Esophagus muscularis mucosa (tissue), 4 donors: ENCODE data around the gene ABCA1. TPM values are rescaled to one million over a fixed set of nuclear protein-coding genes. Genes with fewer than 3 reads are reported as not detected.
A peak's percentile ranks its signal among the peaks of the same experiment; 100 is the strongest.
"Not testable (repeated sequence)": the region's sequence is repeated elsewhere in the genome, so short reads cannot be mapped to it uniquely, and the experiment has no call there.

ENCODE experiments used
- DNase-seq: peaks from one replicate; pipeline ENCODE4 v3.0.0-alpha.2; 2017; ENCODE audit errors: extremely low spot score
- H3K27ac ChIP-seq, 4 donors: fragments of 200-600 bp; sonication (generic); replicated peaks in 1 of 4; 1 replicate in 3 of 4; 2 replicates in 1 of 4; pipeline ENCODE4 v1.5.1; 2016 to 2019; ENCODE audit warnings: mild to moderate bottlenecking in 1 of 4
- H3K27me3 ChIP-seq, 4 donors: fragments of 200-600 bp; sonication (generic); one replicate each; pipeline versions ENCODE4 v1.5.1 to v1.6.0; 2016 to 2019
- H3K36me3 ChIP-seq, 4 donors: fragments of 200-600 bp; sonication (generic); one replicate each; pipeline ENCODE4 v1.5.1; 2016 to 2019
- H3K4me1 ChIP-seq, 4 donors: fragments of 200-600 bp; sonication (generic); one replicate each; pipeline ENCODE4 v1.5.1; 2016 to 2019
- H3K4me3 ChIP-seq, 4 donors: fragments of 200-600 bp; sonication (generic); 1 replicate in 2 of 4; 2 replicates in 2 of 4; pipeline ENCODE4 v1.5.1; 2016 to 2019; ENCODE audit warnings: mild to moderate bottlenecking in 4 of 4, moderate library complexity in 1 of 4
- H3K9me3 ChIP-seq, 4 donors: fragments of 200-600 bp; sonication (generic); 1 replicate in 3 of 4; 2 replicates in 1 of 4; pipeline ENCODE4 v1.5.1; 2016 to 2019
- EP300 ChIP-seq: sonication (generic); formaldehyde crosslinking; IDR thresholded peaks from one replicate; pipeline ENCODE4 v1.6.1; 2017; ENCODE audit warnings: antibody characterized with exemption
- POLR2A ChIP-seq: fragments of 450-650 bp; IDR thresholded peaks from one replicate; pipeline ENCODE4 v1.6.1; 2017; ENCODE audit warnings: antibody characterized with exemption, moderate library complexity, mild to moderate bottlenecking, low read depth
- POLR2AphosphoS5 ChIP-seq, 2 donors: sonication (generic); formaldehyde crosslinking; IDR thresholded peaks; one replicate each; pipeline ENCODE4 v1.6.1; 2017; ENCODE audit warnings: antibody characterized with exemption in 2 of 2
- WGBS: methylation state at CpG from one replicate; pipeline ENCODE4 v1.1.5; 2018; 5-methylcytosine and 5-hydroxymethylcytosine counted together
- intact Hi-C: fragments of 100-400 bp; cut with DNase I; formaldehyde crosslinking; loops from one replicate; pipeline ENCODE4 v1.15.1; 2023
- total RNA-seq, 4 donors: library from RNA; depleted of rRNA; stranded (reverse); fragments of >200 nt; gene quantifications; one replicate each; pipeline versions ENCODE4 v1.1.0 to v1.2.1, GENCODE V29; 2016
- TF ChIP-seq, protein P1 (sequence below), 3 experiments: fragments of 200-600 bp in 2 of 3; fragments of 450-650 bp in 1 of 3; sonication (generic) in 2 of 3; IDR thresholded peaks; one replicate each; pipeline ENCODE4 v1.5.1; 2017 to 2019; ENCODE audit warnings: antibody characterized with exemption in 3 of 3, mild to moderate bottlenecking in 2 of 3, moderate library complexity in 1 of 3

Gene ABCA1, protein sequence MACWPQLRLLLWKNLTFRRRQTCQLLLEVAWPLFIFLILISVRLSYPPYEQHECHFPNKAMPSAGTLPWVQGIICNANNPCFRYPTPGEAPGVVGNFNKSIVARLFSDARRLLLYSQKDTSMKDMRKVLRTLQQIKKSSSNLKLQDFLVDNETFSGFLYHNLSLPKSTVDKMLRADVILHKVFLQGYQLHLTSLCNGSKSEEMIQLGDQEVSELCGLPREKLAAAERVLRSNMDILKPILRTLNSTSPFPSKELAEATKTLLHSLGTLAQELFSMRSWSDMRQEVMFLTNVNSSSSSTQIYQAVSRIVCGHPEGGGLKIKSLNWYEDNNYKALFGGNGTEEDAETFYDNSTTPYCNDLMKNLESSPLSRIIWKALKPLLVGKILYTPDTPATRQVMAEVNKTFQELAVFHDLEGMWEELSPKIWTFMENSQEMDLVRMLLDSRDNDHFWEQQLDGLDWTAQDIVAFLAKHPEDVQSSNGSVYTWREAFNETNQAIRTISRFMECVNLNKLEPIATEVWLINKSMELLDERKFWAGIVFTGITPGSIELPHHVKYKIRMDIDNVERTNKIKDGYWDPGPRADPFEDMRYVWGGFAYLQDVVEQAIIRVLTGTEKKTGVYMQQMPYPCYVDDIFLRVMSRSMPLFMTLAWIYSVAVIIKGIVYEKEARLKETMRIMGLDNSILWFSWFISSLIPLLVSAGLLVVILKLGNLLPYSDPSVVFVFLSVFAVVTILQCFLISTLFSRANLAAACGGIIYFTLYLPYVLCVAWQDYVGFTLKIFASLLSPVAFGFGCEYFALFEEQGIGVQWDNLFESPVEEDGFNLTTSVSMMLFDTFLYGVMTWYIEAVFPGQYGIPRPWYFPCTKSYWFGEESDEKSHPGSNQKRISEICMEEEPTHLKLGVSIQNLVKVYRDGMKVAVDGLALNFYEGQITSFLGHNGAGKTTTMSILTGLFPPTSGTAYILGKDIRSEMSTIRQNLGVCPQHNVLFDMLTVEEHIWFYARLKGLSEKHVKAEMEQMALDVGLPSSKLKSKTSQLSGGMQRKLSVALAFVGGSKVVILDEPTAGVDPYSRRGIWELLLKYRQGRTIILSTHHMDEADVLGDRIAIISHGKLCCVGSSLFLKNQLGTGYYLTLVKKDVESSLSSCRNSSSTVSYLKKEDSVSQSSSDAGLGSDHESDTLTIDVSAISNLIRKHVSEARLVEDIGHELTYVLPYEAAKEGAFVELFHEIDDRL (N-terminal part only)
- 10 to 100 TPM; 47.8 to 73.9 (median 54.7) TPM for total RNA-seq

DNA sequence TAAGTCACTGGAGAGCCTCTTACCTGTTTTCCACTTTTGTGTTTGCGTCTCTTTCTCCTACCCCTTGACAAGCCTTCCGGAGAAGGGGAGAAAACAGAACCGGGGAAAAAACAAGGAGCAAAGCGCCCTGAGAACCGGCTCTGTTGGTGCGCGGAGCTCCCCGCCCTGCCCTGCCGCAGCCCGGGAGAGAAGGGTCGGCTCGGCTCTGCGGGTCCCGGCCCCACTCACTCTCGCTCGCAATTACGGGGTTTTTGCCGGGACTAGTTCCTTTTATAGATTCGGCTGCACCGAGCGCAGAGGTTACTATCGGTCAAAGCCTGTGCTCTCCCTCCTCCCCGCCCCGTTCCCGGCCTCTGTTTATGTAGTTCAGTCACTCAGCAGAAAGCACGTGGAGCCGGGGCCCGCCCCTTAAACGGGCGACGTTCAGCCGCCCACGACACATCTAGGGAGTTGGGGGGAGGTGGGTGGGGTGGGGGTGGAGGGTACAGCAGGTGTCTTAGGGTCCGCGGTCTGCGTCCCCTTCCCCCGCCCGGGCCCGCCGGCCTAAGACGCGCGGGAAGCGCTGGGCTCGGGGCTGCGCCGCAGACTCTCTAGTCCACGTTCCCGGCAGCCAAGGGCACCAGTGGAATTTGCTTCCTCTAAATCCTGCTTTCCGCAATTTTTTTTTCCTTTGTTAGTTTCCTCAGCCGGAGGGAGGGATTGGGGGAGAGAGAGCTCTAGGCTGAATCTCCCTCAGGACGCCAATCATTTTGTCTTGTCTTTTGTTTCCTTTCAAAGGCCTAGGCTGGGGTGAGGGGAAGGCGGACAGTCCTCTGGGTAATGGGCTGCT lies at the start of gene ABCA1:
TSS of gene ABCA1 (minus strand) at position 244 of the 829 bp plus-strand sequence. CDS start 24,476 bp downstream, outside the sequence.
- Histone ChIP-seq H3K4me1 (peaks cover 27 to 39% (median 39%) of the 10 kb centered on the region in 4 donors), H3K27ac (peak within 1 kb of the TSS; percentile 91 to 94 (median 94)), H3K27me3 (no peaks in the 10 kb centered on the region), H3K4me3 (peak within 1 kb of the TSS; percentile 87 to 93 (median 90)), H3K9me3 (no peaks in the 10 kb centered on the region), H3K36me3 (peaks cover 0 to 6% (median 0%) of the 10 kb centered on the region in 4 donors)
- TF ChIP-seq POLR2AphosphoS5 (IDR thresholded peaks at IDR 0.05): peak; percentile 85 to 96
- TF ChIP-seq, protein P1, sequence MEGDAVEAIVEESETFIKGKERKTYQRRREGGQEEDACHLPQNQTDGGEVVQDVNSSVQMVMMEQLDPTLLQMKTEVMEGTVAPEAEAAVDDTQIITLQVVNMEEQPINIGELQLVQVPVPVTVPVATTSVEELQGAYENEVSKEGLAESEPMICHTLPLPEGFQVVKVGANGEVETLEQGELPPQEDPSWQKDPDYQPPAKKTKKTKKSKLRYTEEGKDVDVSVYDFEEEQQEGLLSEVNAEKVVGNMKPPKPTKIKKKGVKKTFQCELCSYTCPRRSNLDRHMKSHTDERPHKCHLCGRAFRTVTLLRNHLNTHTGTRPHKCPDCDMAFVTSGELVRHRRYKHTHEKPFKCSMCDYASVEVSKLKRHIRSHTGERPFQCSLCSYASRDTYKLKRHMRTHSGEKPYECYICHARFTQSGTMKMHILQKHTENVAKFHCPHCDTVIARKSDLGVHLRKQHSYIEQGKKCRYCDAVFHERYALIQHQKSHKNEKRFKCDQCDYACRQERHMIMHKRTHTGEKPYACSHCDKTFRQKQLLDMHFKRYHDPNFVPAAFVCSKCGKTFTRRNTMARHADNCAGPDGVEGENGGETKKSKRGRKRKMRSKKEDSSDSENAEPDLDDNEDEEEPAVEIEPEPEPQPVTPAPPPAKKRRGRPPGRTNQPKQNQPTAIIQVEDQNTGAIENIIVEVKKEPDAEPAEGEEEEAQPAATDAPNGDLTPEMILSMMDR (IDR thresholded peaks at IDR 0.05): no peak
- peak; percentile 81 for TF ChIP-seq POLR2A
- no peak for TF ChIP-seq EP300
- intact Hi-C loops: loop anchor here (1.0 to 5.0 kb wide), 7 partner anchors 40 to 487 kb away; partner anchors contain the start of gene SLC44A1
- 2% methylated on average over 40 of the region's 53 CpGs for WGBS
- DNase-seq: peak; percentile 99

DNA sequence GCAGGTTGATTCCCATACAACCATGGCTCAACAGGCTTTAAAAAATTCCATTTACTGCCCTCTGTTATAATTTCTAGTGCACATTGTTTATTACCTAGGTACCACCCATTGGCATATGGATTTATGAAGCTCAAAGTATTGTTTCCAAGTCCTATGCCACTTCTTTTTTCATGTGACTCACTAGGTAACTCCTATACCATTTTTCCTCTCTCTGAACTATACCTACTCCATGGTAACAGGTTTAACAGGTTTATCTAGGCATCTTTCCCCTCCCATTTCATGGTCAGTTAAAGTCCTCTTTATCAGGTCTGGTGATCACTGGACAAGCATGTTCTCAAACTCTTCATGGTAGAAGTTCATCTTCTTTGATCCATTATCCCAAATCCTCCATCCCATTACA lies 49.6 kb upstream of the ABCA1 start:
- TF ChIP-seq POLR2A (no peak), POLR2AphosphoS5 (IDR thresholded peaks at IDR 0.05) (no peak), EP300 (no peak)
- TF ChIP-seq, protein P1 (IDR thresholded peaks at IDR 0.05): no peak
- Histone ChIP-seq H3K9me3 (no peaks in the 10 kb centered on the region), H3K4me1 (peaks cover under 1 to 4% (median 3%) of the 10 kb centered on the region in 4 donors), H3K27ac (no peak overlapping the region), H3K4me3 (no peak overlapping the region), H3K27me3 (no peaks in the 10 kb centered on the region), H3K36me3 (no peaks in the 10 kb centered on the region)
- intact Hi-C loops: loop anchor here (10.0 kb wide), 1 partner anchor 267 kb away; the partner anchor contains the start of gene SLC44A1
- no peak for DNase-seq

DNA sequence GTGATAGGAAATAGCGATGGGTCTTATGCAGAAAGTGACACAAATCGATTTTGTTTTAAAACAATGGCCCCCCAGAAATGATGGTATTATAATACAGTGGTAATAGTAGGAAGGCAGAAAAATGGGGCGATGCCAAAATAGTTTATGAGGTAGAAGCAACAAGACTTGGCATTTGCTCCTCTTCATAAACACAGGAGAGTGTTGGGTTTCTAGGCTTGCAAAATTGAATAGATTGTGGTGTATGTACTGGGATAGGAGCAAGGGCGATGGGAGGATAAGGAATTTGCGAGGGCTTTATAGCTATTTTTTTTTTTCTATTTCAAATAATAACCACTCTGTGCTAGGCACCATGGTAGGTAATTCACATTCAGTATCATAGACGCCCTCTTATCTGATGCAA lies 49.2 kb upstream of the ABCA1 start:
- H3K27me3 ChIP-seq: no peaks in the 10 kb centered on the region
- TF ChIP-seq POLR2A (no peak), POLR2AphosphoS5 (IDR thresholded peaks at IDR 0.05) (no peak), EP300 (no peak)
- TF ChIP-seq, protein P1 (IDR thresholded peaks at IDR 0.05): no peak
- no peak overlapping the region for H3K27ac ChIP-seq
- no peaks in the 10 kb centered on the region for H3K4me1 ChIP-seq
- no peaks in the 10 kb centered on the region for H3K36me3 ChIP-seq
- H3K9me3 ChIP-seq: no peaks in the 10 kb centered on the region
- intact Hi-C loops: loop anchor here (10.0 kb wide), 1 partner anchor 268 kb away; the partner anchor contains the start of gene SLC44A1
- no peak for DNase-seq
- 93% methylated on average over 6 of the region's 6 CpGs for WGBS
- H3K4me3 ChIP-seq: no peak overlapping the region

DNA sequence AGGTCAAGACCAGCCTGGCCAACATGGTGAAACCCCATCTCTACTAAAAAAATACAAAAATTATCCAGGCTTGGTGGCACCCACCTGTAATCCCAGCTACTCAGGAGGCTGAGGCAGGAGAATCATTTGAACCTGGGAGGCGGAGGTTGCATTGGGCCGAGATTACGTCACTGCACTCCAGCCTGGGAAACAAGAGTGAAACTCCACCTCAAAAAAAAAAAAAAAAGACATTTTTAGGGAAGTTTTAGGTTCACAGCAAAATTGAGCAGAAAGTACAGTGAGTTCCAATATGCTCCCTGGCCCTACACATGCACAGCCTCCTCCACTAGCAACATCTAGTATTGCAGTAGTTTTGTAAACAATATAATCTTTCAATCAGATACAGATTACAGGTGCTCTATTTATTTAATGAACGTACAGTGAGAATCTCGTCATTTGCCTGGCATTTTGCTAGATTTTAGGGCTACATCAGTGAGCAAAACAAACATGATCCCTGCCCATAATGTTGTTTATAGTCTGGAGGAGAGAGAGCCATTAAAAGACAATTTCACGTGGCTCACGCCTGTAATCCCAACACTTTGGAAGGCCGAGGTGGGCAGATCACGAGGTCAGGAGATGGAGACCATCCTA lies 48.1 kb upstream of the ABCA1 start:
- H3K36me3 ChIP-seq, H3K27me3 ChIP-seq, H3K9me3 ChIP-seq, H3K27ac ChIP-seq, H3K4me1 ChIP-seq, H3K4me3 ChIP-seq, DNase-seq: not testable (repeated sequence)
- 89% methylated on average over 8 of the region's 9 CpGs for WGBS
- intact Hi-C loops: loop anchor here (10.0 kb wide), 1 partner anchor 269 kb away; the partner anchor contains the start of gene SLC44A1
